Cerebellar cortex (tissue), 1 donor: Measurements from ENCODE around the gene GRK5.
"Not testable (repeated sequence)": the region's sequence is repeated elsewhere in the genome, so short reads cannot be mapped to it uniquely, and the experiment has no call there.

Source experiments
- DNase-seq: peaks from one replicate; pipeline ENCODE4 v3.0.0-alpha.2; 2015; ENCODE audit warnings: low spot score

The GRK5 gene

GRCh38 chr10:119222537-119222936 is 15.2 kb downstream of the GRK5 start:
- peak; percentile 12 for DNase-seq

GRCh38 chr10:119222966-119223386 is 15.6 kb downstream of the GRK5 start:
- peak; percentile 16 for DNase-seq

DNA sequence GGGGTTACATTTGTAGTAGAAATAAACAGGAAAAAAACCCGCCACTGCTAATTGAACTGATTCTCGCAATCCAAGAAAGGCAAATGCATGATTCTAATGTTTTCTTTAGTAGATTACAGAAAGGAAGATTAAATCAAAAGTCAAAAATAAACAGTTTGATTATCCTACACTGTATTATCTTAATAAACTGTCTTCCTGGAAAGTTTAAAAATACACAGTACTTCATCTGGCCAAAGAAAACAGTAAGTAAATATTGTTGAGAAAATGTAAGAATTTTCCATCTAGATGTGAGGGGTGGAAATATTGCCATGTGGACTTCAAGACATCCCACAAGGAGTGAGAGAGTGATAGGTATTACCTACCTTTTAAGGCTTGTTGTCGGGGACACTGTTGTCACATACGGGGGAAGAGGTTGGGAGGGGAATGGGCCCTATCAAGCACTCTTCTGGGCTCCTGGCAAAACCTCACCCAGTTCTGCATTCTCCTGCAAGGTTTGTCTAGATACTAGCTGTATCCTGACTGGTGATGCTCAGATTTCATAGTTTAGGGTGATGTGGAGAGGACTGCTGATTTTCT is 17.8 kb downstream of the GRK5 start:
- DNase-seq: no peak

DNA sequence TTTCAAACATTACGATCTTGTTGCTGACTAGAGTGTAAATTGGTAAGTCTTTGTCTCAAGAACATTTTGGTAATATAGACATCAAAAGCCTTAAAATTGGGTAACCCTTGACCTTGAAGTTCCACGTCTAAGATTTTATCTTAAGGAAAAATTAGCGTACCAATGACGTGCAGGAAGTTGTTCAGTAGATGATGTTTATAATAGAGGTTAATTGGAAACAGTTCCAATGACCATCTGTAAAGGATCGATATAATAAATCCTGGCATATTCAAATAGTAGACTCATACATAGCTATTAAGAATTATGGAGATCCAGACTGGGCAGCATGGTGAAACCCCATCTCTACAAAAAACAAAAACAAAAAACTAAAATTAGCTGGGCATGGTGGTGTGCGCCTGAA is 20.5 kb downstream of the GRK5 start:
- no peak for DNase-seq

GRCh38 chr10:119231654-119232053 is 24.3 kb downstream of the GRK5 start:
- DNase-seq: no peak

DNA sequence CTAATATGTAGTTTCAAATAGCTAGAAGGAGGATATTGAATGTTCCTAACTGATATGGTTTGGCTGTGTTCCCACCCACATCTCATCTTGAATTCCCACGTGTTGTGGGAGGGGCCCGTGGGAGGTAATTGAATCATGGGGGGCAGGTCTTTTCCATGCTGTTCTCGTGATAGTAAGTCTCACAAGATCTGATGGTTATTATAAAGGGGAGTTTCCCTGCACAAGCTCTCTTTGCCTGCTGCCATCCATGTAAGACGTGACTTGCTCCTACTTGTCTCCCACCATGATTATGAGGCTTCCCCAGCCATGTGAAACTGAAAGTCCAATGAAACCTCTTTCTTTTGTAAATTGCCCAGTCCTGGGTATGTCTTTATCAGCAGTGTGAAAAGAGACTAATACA is 25.1 kb downstream of the GRK5 start:
- DNase-seq: not testable (repeated sequence)

- no peak for DNase-seq
Measured at GRCh38 chr10:119233123-119233820, 25.9 kb downstream of the GRK5 start.

GRCh38 chr10:119233821-119234220 is 26.4 kb downstream of the GRK5 start:
- DNase-seq: no peak

DNA sequence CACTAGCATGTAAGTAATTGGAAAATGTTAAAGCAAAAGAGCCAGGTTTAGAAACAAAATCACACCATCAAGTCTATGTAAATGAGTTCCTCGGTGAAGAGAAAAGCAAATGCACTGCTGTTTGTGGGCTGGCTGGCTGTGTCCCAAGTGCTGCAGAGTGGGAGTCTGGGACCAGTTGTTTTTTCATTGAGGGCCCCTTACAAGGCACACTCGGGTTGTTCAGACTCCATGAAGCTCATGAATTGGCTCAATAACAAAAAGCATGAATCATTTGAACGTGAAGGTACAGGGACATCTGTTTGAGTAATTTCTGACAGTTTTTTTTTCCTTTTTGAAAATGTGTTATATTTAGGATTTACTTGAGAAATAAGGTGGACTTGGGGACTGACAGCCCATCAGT is 28.0 kb downstream of the GRK5 start:
- no peak for DNase-seq

DNA sequence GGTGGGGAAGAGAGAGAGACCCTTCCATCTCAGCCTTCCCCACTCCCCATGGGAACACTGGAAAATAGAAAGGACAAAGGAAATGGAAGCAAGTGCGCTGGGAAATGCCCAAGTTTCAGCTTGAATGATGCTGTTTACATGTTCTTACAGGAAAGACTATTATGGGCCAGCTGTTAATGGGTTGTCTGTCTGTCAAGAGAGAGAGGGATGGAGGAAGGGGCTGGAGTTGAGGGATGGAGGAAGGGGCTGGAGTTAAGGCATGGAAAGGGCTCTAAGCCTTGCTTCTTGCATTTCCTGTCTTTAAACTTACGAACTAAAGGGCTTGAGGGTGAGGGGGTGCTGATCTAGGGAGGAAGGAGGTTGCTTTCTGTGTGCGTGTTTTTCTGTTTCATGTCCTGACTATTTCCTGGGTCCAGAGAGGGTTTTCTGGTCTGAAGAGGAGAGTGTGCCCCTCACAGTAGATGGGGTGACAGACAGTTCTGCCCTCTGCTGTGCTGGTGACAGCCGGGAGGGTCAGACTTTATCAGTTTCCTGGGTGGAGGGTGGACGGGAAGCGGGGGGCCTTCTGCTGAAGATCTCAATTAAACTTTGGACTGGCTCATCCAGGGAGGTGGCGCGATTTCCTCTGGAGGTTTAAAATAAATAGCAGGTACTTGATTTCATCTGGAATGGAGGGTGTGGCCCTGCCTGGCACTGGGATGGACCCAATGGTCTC is 30.5 kb downstream of the GRK5 start:
- no peak for DNase-seq

DNA sequence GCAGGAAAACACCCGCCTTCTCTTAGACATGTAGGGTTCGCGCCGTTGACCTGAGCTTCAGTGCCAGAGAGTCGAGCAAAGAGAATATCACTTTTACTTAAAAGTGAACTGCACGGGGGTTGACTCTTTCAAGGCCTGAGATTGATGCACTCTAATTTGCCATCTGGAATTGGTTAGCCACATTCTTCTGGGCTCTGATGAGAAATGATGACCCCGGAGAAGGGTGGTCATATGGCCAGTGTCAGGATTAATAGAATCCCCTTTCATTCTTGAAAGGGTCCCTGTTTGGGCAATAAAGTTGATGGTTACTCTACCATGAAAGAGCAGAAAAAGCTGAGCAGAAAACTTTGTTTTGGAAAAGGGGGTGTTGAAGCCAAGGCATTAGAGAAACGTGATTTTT is 31.2 kb downstream of the GRK5 start:
- no peak for DNase-seq

DNA sequence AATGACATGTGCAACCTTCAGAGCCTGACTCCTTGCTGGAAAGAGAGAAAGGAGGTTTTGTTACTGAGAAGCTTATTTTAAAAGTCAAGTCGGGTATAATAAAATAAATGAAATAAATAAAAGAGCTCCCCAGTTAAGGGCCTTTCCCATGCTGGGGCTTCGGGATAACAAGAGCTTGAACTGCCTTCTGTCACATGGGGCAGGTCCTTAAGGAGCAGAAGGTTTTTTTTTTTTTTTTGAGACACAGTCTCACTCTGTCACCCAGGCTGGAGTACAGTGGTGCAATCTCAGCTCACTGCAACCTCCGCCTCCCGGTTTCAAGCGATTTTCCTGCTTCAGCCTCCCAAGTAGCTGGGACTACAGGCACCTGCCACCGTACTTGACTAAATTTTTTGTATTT is 31.6 kb downstream of the GRK5 start:
- not testable (repeated sequence) for DNase-seq

DNA sequence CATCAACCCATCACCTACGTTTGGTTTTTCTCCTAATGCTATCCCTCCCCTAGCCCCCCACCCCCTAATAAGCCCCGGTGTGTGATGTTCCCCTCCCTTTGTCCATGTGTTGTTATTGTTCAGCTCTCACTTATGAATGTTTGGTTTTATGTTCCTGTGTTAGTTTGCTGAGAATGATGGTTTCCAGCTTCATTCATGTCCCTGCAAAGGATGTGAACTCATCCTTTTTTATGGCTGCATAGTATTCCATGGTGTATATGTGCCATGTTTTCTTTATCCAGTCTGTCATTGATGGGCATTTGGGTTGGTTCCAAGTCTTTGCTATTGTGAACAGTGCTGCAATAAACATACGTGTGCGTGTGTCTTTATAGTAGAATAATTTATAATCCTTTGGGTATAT is 32.3 kb downstream of the GRK5 start:
- DNase-seq: not testable (repeated sequence)

DNA sequence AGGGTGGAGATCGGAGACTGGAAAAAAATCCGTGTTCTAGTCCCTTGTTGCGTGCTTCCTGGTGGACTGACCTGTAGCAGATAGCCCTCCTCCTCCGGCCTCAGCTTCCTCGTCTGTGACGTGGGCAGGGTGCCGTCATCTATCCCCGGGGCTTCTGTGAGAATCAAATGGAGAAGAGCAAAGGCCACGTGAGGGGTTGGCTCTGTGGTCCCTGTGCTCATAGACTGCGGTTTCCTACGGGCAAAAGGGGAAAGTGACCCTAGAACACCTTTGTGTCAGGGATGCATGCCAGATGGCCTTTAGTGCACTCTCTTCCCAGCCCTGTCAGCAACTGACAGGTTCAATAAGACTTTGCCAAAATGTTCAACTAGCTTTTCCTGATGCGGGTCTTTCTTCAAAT is 33.7 kb downstream of the GRK5 start:
- DNase-seq: no peak

- no peak for DNase-seq
Measured at GRCh38 chr10:119242186-119242585, 34.8 kb downstream of the GRK5 start.

DNA sequence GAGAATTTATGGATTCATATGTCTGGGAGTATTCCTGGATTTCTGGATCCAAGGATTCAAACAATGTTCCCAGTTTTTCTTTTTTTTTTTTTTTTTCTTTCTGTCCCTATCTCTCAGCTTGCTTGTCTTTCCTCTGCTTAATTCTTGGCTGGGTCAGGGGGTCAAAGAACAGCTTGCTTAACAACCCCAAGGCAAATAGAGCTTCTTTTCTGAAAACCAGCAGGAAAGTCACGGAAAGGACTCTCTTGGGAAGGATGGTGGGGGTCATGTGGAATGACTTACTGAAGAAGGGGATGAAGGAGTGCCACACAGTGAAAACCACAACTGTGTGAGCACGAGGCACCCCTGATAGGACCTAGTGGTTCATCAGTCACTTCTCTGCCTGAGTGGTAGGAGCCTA is 36.1 kb downstream of the GRK5 start:
- no peak for DNase-seq

GRCh38 chr10:119243967-119244366 is 36.6 kb downstream of the GRK5 start:
- no peak for DNase-seq

GRCh38 chr10:119245272-119245671 is 37.9 kb downstream of the GRK5 start:
- no peak for DNase-seq

DNA sequence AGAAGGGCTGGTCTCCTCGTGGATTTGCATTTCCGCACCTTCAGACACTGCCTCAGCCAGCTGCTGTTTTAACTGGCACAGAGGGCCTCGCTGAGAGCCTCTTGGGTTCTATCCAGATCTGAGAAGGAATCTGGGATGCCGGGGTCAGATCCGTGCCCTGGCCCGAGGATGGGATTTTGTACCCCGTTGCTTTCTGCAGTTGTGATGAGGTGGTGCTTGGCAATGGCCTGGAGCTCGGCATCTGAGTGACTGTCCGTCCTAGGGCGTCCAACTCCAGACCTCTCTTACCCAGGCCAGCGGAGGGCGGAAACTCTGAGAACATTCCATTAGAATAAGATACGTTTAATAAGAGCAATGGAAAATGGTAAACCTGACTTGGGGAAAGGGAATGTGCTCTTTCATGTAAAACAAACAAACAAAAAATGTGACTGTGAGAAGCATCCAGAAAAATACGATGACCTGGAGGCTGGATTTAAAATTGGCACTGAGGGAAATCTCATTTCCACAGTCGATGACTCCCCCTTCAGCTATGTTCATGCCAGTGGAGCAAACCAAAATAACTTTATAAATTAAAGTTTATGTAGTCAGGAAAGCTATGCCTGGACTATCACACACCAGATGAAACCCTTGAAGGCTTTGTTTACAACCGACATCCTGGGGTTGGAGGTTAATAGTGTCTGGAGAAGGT is 39.6 kb downstream of the GRK5 start:
- DNase-seq: no peak

DNA sequence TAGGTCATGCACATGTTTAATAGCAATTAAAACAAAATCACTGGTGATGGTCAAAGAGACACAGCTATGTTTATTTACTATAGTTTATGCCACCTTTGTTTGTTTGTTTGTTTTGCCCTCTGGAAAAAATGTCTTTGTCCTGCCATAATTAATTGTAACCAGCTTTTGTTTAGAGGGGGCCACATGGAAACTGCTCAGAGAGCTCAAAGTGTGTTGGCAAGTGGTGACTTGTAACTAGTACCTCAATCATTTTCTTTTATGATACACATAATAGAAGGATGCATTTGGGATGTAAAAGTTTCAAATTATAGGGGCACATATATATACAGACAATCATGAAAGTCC is 40.2 kb downstream of the GRK5 start:
- DNase-seq: no peak

- no peak for DNase-seq
Measured at GRCh38 chr10:119248184-119248583, 40.8 kb downstream of the GRK5 start.

GRCh38 chr10:119248681-119249080 is 41.3 kb downstream of the GRK5 start:
- DNase-seq: no peak
